HCT116 (cell line): Measurements from ENCODE around the gene RMND5A. TPM values are rescaled to one million over a fixed set of nuclear protein-coding genes. Genes with fewer than 3 reads are reported as not detected.
"Not testable (repeated sequence)": the region's sequence is repeated elsewhere in the genome, so short reads cannot be mapped to it uniquely, and the experiment has no call there.

Experiments used
- ATAC-seq: fragments of 200-7000 bp; cut with Tn5 transposase; 2 replicates; pipeline ENCODE4 v1.9.1; 2020; ENCODE audit warnings: mild to moderate bottlenecking, moderate library complexity
- BruUV-seq: library from RNA; stranded (reverse); fragments of 400-500 nt; replicated peaks from 2 replicates; lab custom pipeline; 2021; lab: Mats Ljungman, UMichigan
- CTCF ChIA-PET: fragments of 300-600 bp; sonication (Branson Sonifier 250); formaldehyde crosslinking; loops from one replicate; lab custom pipeline; 2021; ENCODE audit warnings: antibody characterized with exemption; lab: Charles Lee
- POLR2A ChIA-PET: fragments of 300-600, 350-600 bp; sonication (Branson Sonifier 250); formaldehyde crosslinking; loops from one replicate; lab custom pipeline; 2021; ENCODE audit warnings: antibody characterized with exemption; lab: Charles Lee
- RAD21 ChIA-PET, 2 experiments: fragments of 300-600 bp; sonication (Branson Sonifier 250); formaldehyde crosslinking; loops; one replicate each; lab custom pipeline; 2023; ENCODE audit warnings: low total read pairs in 2 of 2; ENCODE audit not compliant: uncharacterized antibody in 2 of 2, unreplicated experiment in 2 of 2, low non-redundant PET in 1 of 2; lab: Charles Lee
- DNase-seq: peaks from one replicate; pipeline ENCODE4 v3.0.0-alpha.2; 2010; ENCODE audit warnings: low read depth, low spot score
- H2AFZ ChIP-seq: fragments of 200-600 bp; shearing (Covaris generic), sonication (generic); 2 replicates; pipeline ENCODE4 v1.6.1; 2017; ENCODE audit warnings: low read depth, mixed run types, mixed read lengths, antibody characterized with exemption, low read length; ENCODE audit not compliant: poor library complexity, severe bottlenecking
- H3K27ac ChIP-seq: 2 replicates; pipeline ENCODE4 v1.5.1; 2012; ENCODE audit warnings: low read depth, low read length
- H3K27me3 ChIP-seq: fragments of 200-600 bp; sonication (generic); 2 replicates; pipeline ENCODE4 v1.6.1; 2016; ENCODE audit warnings: mixed run types, low read length, mixed read lengths; ENCODE audit not compliant: insufficient read depth
- H3K36me3 ChIP-seq, 2 experiments: fragments of 200-500 bp in 1 of 2; fragments of 200-600 bp in 1 of 2; sonication (Bioruptor generic) in 1 of 2; sonication (generic) in 1 of 2; 2 replicates each; pipeline versions ENCODE4 v1.5.1 to v1.6.1; 2014 to 2016; ENCODE audit warnings: low read length in 2 of 2, inconsistent platforms in 1 of 2, mixed read lengths in 1 of 2, mixed run types in 1 of 2; ENCODE audit not compliant: insufficient read depth in 2 of 2, control insufficient read depth in 1 of 2
- H3K4me1 ChIP-seq, 2 experiments: fragments of 200-600 bp in 1 of 2; sonication (generic) in 1 of 2; 2 replicates each; pipeline versions ENCODE4 v1.5.1 to v1.6.1; 2012 to 2017; ENCODE audit warnings: low read length in 2 of 2, inconsistent platforms in 1 of 2, mild to moderate bottlenecking in 1 of 2, mixed read lengths in 1 of 2, mixed run types in 1 of 2, moderate library complexity in 1 of 2; ENCODE audit not compliant: insufficient read depth in 2 of 2, control insufficient read depth in 1 of 2
- H3K4me2 ChIP-seq: fragments of 200-600 bp; sonication (generic); 2 replicates; pipeline ENCODE4 v1.6.1; 2017; ENCODE audit warnings: mixed run types, low read length, mixed read lengths
- H3K4me3 ChIP-seq, 2 experiments: fragments of 200-600 bp in 1 of 2; sonication (generic) in 1 of 2; replicated peaks in 1 of 2; 2 replicates each; pipeline ENCODE4 v1.5.1; 2011 to 2016; ENCODE audit warnings: low read length in 2 of 2, control low read depth in 1 of 2, low read depth in 1 of 2, mild to moderate bottlenecking in 1 of 2, mixed read lengths in 1 of 2, mixed run types in 1 of 2
- H3K79me2 ChIP-seq: fragments of 200-600 bp; sonication (generic); 2 replicates; pipeline ENCODE4 v1.6.1; 2017; ENCODE audit warnings: mild to moderate bottlenecking, mixed run types, low read length, moderate library complexity, mixed read lengths; ENCODE audit not compliant: insufficient read depth
- H3K9ac ChIP-seq: fragments of 200-600 bp; sonication (generic); 2 replicates; pipeline ENCODE4 v1.6.1; 2016; ENCODE audit warnings: low read length, mixed read lengths
- H3K9me2 ChIP-seq: fragments of 200-600 bp; sonication (generic), shearing (Covaris generic); 2 replicates; pipeline ENCODE4 v1.6.1; 2017; ENCODE audit warnings: mixed run types, mild to moderate bottlenecking, moderate library complexity; ENCODE audit not compliant: insufficient read depth
- H3K9me3 ChIP-seq, 2 experiments: fragments of 200-500 bp in 1 of 2; fragments of 200-600 bp in 1 of 2; sonication (Bioruptor generic) in 1 of 2; sonication (generic) in 1 of 2; 2 replicates each; pipeline ENCODE4 v1.6.1; 2014 to 2017; ENCODE audit warnings: low read length in 2 of 2, mixed read lengths in 2 of 2, inconsistent platforms in 1 of 2, low read depth in 1 of 2, mild to moderate bottlenecking in 1 of 2, mixed run types in 1 of 2, moderate library complexity in 1 of 2; ENCODE audit not compliant: control insufficient read depth in 1 of 2, insufficient read depth in 1 of 2
- H4K20me1 ChIP-seq: fragments of 200-600 bp; sonication (generic), shearing (Covaris generic); 2 replicates; pipeline ENCODE4 v1.6.1; 2017; ENCODE audit warnings: mixed run types, mild to moderate bottlenecking, moderate library complexity; ENCODE audit not compliant: insufficient read depth
- ATF3 ChIP-seq: IDR thresholded peaks from 2 replicates; pipeline ENCODE4 v1.6.1; 2012
- CBX3 ChIP-seq: IDR thresholded peaks from 2 replicates; pipeline ENCODE4 v1.6.1; 2012; ENCODE audit warnings: low read depth
- CEBPB ChIP-seq: IDR thresholded peaks from 2 replicates; pipeline ENCODE4 v1.6.1; 2012; ENCODE audit warnings: low read depth
- ELF1 ChIP-seq: IDR thresholded peaks from 2 replicates; pipeline ENCODE4 v1.6.1; 2012; ENCODE audit warnings: low read depth, borderline replicate concordance
- EZH2 ChIP-seq: fragments of 200-600 bp; sonication (generic); IDR thresholded peaks from 2 replicates; pipeline ENCODE4 v1.6.1; 2017; ENCODE audit warnings: antibody characterized with exemption, mixed run types
- JUND ChIP-seq: IDR thresholded peaks from 2 replicates; pipeline ENCODE4 v1.6.1; 2012
- POLR2A ChIP-seq: IDR thresholded peaks from 2 replicates; pipeline ENCODE4 v1.7.0; 2011; ENCODE audit warnings: borderline replicate concordance; ENCODE audit not compliant: insufficient read depth, insufficient read length; ENCODE audit errors: extremely low read depth
- REST ChIP-seq: IDR thresholded peaks from 2 replicates; pipeline ENCODE4 v1.6.1; 2012; ENCODE audit warnings: low read depth
- SRF ChIP-seq: IDR thresholded peaks from 2 replicates; pipeline ENCODE4 v1.6.1; 2012; ENCODE audit warnings: low read depth
- TCF7L2 ChIP-seq: IDR thresholded peaks from 2 replicates; pipeline ENCODE4 v1.7.0; 2011; ENCODE audit warnings: borderline replicate concordance, inconsistent platforms; ENCODE audit not compliant: insufficient read depth, insufficient read length; ENCODE audit errors: extremely low read depth
- ZBTB33 ChIP-seq: IDR thresholded peaks from 2 replicates; pipeline ENCODE4 v1.6.1; 2011; ENCODE audit warnings: mild to moderate bottlenecking, low read length, moderate library complexity; ENCODE audit not compliant: insufficient replicate concordance; ENCODE audit errors: extremely low read depth
- ZFX ChIP-seq: fragments of 450-650 bp; IDR thresholded peaks from 2 replicates; pipeline ENCODE4 v1.6.1; 2017
- ZNF274 ChIP-seq: fragments of 200-500 bp; sonication (Bioruptor generic); IDR thresholded peaks from 2 replicates; pipeline ENCODE4 v1.6.1; 2014; ENCODE audit warnings: mild to moderate bottlenecking, low read depth, low read length, inconsistent platforms
- intact Hi-C: fragments of 100-400 bp; cut with micrococcal nuclease; formaldehyde crosslinking; loops from 2 replicates; pipeline ENCODE4 v1.10.0; 2022
- total RNA-seq: library from RNA; stranded (reverse); gene quantifications from one replicate; pipeline ENCODE4 v1.2.1, GENCODE V29; 2021; ENCODE audit not compliant: unreplicated experiment

Gene RMND5A
- total RNA-seq, 1 experiment from 2014 or later: 32.4 TPM

GRCh38 chr2:86741889-86742498, 21.9 kb downstream of the RMND5A start:
- H3K4me3 ChIP-seq, H3K4me2 ChIP-seq, H2AFZ ChIP-seq, ATAC-seq, intact Hi-C loops, CTCF ChIA-PET, H3K4me1 ChIP-seq, H4K20me1 ChIP-seq, BruUV-seq, DNase-seq, H3K9ac ChIP-seq, H3K9me2 ChIP-seq, H3K27me3 ChIP-seq, H3K36me3 ChIP-seq, H3K9me3 ChIP-seq, H3K27ac ChIP-seq, POLR2A ChIA-PET, RAD21 ChIA-PET: not testable (repeated sequence)
- H3K79me2 ChIP-seq: peaks cover 34% of the 10 kb centered on the region

GRCh38 chr2:86744152-86744551, 24.1 kb downstream of the RMND5A start:
- ChIA-PET POLR2A (no interaction called here), CTCF (no interaction called here), RAD21 (no interaction called here)
- peaks cover 53% of the 10 kb centered on the region for H3K79me2 ChIP-seq
- no TSS peak for BruUV-seq
- H3K4me2 ChIP-seq: no peak overlapping the region
- intact Hi-C loops: no loop called here
- H3K9me3 ChIP-seq: no peaks in the 10 kb centered on the region
- no peak for DNase-seq
- H3K27me3 ChIP-seq: no peaks in the 10 kb centered on the region
- H3K9ac ChIP-seq: no peak overlapping the region
- TF ChIP-seq TCF7L2 (no peak), JUND (no peak), ZFX (no peak), ATF3 (no peak), CBX3 (no peak), ZBTB33 (no peak), CEBPB (no peak), POLR2A (no peak), ZNF274 (no peak), ELF1 (no peak), EZH2 (no peak), SRF (no peak), REST (no peak)
- H2AFZ ChIP-seq: no peak overlapping the region
- H3K4me1 ChIP-seq: no peaks in the 10 kb centered on the region
- H3K27ac ChIP-seq: no peak overlapping the region
- H3K4me3 ChIP-seq: no peak overlapping the region
- ATAC-seq: no peak
- H3K9me2 ChIP-seq: no peaks in the 10 kb centered on the region
- no peaks in the 10 kb centered on the region; the same call in 1 of the 2 replicates for H4K20me1 ChIP-seq
- H3K36me3 ChIP-seq: peaks cover 0 to 2% of the 10 kb centered on the region in 2 experiments; a peak in 1 of 4 replicates
